ENCODE measurements around the gene SGK1. TPM values are rescaled to one million over a fixed set of nuclear protein-coding genes. Genes with fewer than 3 reads are reported as not detected.
A peak's percentile ranks its signal among the peaks of the same experiment; 100 is the strongest.

The SGK1 gene
- total and polyA plus RNA-seq, 10 of the 15 experiments (the other 5 are each of a cell fraction or from before 2014, with no cell fraction given) = 0.62 to 5.1 (median 2.9) TPM

GRCh38 chr6:134240665-134241431, 77.1 kb downstream of the SGK1 start (continued):
- TF ChIP-seq CUX1 (IDR thresholded peaks at IDR 0.05; ENCODE audit: insufficient replicate concordance, low read depth, low read length) (no peak), PKNOX1 (IDR thresholded peaks at IDR 0.05) (peak; percentile 49), SPI1 (IDR thresholded peaks at IDR 0.05; ENCODE audit: borderline replicate concordance, insufficient read depth, low read depth, low read length) (peak; percentile 32; the same call in 1 of the 2 replicates), PRDM15 (CRISPR knock-in tag; IDR thresholded peaks at IDR 0.05) (no peak)
